HPDE6-E6E7 (cell line): ENCODE measurements around the gene NCAM2.

Experiments
- DNase-seq: peaks from one replicate; pipeline ENCODE4 v3.0.0; 2011; ENCODE audit warnings: missing footprints; ENCODE audit errors: extremely low spot score

The NCAM2 gene

GRCh38 chr21:21213297-21213696 lies 215.1 kb downstream of the NCAM2 start:
- no peak for DNase-seq

- no peak for DNase-seq
Measured at GRCh38 chr21:21216047-21216446, 217.8 kb downstream of the NCAM2 start.

- no peak for DNase-seq
Measured at GRCh38 chr21:21226472-21226871, 228.3 kb downstream of the NCAM2 start.

- no peak for DNase-seq
Measured at GRCh38 chr21:21230672-21231071, 232.5 kb downstream of the NCAM2 start.

GRCh38 chr21:21231913-21232312 lies 233.7 kb downstream of the NCAM2 start:
- DNase-seq: no peak

- DNase-seq: no peak
Measured at GRCh38 chr21:21232320-21232719, 234.1 kb downstream of the NCAM2 start.

- no peak for DNase-seq
Measured at GRCh38 chr21:21233051-21233450, 234.8 kb downstream of the NCAM2 start.

GRCh38 chr21:21236996-21237395 lies 238.8 kb downstream of the NCAM2 start:
- no peak for DNase-seq

GRCh38 chr21:21238629-21239400 lies 240.6 kb downstream of the NCAM2 start:
- DNase-seq: no peak

- DNase-seq: no peak
Measured at GRCh38 chr21:21241391-21241790, 243.2 kb downstream of the NCAM2 start.

- no peak for DNase-seq
Measured at GRCh38 chr21:21246007-21246406, 247.8 kb downstream of the NCAM2 start.

- DNase-seq: no peak
Measured at GRCh38 chr21:21247424-21247823, 249.2 kb downstream of the NCAM2 start.

GRCh38 chr21:21262048-21262447 lies 263.8 kb downstream of the NCAM2 start:
- DNase-seq: no peak

GRCh38 chr21:21268061-21268471 lies 269.9 kb downstream of the NCAM2 start:
- no peak for DNase-seq

GRCh38 chr21:21268885-21269284 lies 270.7 kb downstream of the NCAM2 start:
- no peak for DNase-seq

- no peak for DNase-seq
Measured at GRCh38 chr21:21279193-21279901, 281.1 kb downstream of the NCAM2 start.

- no peak for DNase-seq
Measured at GRCh38 chr21:21283810-21284209, 285.6 kb downstream of the NCAM2 start.

- DNase-seq: no peak
Measured at GRCh38 chr21:21286170-21286798, 288.1 kb downstream of the NCAM2 start.

GRCh38 chr21:21290751-21291150 lies 292.5 kb downstream of the NCAM2 start:
- no peak for DNase-seq

GRCh38 chr21:21291883-21292569 lies 293.8 kb downstream of the NCAM2 start:
- DNase-seq: no peak

GRCh38 chr21:21295303-21295702 lies 297.1 kb downstream of the NCAM2 start:
- DNase-seq: no peak

- no peak for DNase-seq
Measured at GRCh38 chr21:21297211-21297610, 299.0 kb downstream of the NCAM2 start.
